GM18951 (cell line): ENCODE measurements around the gene FGFRL1.

Experiments
- POLR2A ChIP-seq: IDR thresholded peaks from 4 replicates; pipeline ENCODE4 v1.6.1; 2011; ENCODE audit warnings: mild to moderate bottlenecking; ENCODE audit not compliant: insufficient read length, insufficient read depth; ENCODE audit errors: extremely low read depth
- in situ Hi-C: fragments of 300-500 bp; cut with MboI; formaldehyde crosslinking; loops from one replicate; pipeline ENCODE4 v1.12.0; 2022; ENCODE audit warnings: low sequenced_read_pairs, mixed read lengths, inconsistent platforms; ENCODE audit not compliant: unreplicated experiment

Gene FGFRL1

DNA sequence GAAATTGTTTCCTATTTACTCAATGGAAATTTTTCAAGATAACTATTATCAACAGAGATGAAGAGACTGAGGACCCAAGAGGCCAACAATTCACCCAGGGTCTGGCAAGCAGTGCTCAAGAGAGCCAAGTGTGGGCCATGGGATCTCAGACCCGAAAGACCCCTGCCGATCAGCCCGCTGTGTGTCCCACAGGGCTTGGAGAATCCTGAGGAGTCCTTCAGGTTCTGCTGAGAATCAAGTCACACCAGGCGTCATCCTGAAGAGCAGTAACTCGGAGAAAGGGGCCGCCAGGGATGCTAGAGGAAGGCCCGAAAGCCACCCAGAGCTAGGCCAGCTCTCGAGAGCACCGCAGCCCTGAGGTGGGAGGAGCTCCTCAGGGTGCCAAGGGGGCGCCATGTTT lies 48.7 kb downstream of the FGFRL1 start:
- no peak for TF ChIP-seq POLR2A
- in situ Hi-C loops: no loop called here

DNA sequence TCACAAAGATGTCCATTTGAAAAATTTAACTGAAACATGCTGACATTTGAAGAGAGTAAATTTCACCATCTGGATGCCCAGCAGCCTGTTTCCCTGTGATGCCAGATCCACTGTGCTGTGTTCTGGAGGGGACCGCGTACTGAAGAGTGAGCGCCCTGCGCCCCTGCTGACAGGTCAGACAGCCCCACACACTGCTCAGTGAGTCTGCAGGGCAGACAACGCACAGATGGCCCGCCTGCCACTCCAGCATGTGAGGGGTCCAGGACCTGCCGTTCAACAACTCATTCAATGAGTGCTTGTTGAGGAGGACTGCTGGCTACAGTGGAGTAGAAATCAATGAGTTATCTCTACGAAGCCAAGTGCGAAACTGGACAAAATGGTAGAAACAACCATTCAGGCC lies 49.2 kb downstream of the FGFRL1 start:
- TF ChIP-seq POLR2A: no peak
- in situ Hi-C loops: no loop called here

DNA sequence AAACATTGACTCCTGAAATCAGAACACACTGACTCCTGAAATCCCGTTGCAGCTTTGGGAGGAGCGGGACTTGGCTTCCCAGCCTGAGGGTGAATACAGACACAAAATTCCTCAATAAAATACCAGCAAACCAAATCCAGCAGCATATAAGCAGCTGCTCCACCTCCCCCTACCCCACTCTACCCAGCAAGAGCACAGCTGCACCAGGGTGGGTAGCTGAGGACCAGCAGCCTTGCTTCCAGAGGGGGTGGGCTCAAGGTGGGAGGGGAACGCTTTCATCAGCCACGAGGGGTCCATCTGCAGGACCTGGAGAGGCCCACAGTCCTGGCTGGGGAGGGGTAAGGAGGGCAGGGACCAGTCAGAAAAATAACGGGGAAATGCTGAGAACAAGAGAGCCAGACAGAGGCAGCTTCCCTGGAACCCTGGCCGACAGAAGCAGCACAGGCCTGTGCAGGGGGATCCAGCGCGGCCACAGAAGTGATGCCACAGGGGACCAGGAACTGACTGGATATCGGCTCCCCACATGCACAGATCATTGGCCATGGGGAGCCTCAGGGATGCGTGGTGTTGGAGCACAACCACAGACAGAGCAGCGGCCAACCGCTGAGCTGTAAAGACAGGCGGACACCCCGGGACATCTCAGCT lies 49.8 kb downstream of the FGFRL1 start:
- in situ Hi-C loops: no loop called here
- no peak for TF ChIP-seq POLR2A

DNA sequence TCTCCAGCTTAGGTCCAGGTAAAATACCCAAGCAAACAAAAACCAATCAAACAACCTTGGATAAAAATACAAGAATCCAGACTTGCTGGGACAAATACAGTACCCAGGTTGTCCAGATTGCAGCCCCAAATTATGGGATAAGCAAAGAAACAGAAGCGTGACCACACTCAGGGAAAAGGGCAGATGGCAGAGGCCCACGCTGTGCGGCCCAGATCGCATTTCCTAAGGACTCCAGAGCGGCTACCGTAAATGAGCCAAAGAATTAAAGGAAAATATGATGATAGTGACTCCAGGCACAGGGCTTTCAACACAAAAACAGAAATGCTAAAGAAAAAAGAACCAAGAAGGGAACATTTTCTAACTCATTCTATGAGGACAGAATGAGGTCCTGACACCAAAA lies 50.3 kb downstream of the FGFRL1 start:
- in situ Hi-C loops: no loop called here
- TF ChIP-seq POLR2A: no peak

DNA sequence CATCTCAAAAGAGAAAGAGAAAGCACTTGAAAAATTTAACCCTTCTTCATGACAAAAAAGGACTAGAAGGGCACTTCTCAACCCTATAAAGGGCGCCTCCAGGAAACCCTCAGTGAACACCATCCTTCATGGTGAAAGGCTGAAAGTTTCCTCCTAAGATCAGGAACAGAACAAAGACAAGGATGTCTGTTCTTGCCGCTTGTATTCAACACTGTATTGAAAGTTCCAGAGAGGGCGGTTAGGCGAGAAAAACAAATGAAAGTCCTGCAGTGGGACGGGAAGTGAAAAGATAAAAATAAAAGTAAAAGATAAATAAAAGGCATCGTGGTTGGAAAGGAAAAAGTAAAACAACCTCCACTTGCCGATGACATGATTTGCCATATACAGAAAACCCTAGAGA lies 51.0 kb downstream of the FGFRL1 start:
- TF ChIP-seq POLR2A: no peak
- in situ Hi-C loops: no loop called here

DNA sequence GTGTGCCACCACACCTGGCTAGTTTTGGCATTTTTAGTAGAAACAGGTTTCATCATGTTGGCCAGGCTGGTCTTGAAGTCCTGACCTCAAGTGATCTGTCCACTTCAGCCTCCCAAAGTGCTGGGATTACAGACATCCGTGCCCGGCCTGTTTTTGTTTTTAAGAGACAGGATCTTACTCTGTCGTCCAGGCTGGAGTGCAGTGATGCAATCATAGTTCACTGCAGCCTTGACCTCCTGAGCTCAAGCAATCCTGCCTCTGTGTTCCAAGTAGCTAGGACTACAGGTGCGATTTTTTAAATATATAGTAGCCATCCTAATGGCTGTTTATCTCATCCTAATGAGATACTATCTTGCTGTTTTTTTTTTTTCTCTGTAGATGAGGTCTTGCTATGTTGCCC lies 54.3 kb downstream of the FGFRL1 start:
- in situ Hi-C loops: no loop called here
- no peak for TF ChIP-seq POLR2A

DNA sequence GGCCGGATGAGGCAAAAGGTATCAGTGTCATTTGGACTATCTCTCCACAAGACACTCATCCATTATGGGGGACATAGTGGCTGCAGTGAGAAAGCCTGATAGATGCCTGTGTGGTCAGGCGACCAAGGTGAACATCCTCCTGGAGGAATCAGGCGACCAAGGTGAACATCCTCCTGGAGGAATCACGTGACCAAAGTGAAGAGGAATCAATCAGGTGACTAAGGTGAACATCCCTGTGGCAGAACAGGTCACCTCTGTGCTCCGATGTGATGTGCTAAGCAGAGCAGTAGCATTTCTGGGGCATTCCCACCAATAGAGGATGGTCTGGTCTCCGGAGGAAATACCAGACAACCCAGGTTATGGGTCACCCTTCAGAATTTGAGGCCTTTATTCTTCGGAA lies 58.0 kb downstream of the FGFRL1 start:
- in situ Hi-C loops: no loop called here
- TF ChIP-seq POLR2A: no peak

DNA sequence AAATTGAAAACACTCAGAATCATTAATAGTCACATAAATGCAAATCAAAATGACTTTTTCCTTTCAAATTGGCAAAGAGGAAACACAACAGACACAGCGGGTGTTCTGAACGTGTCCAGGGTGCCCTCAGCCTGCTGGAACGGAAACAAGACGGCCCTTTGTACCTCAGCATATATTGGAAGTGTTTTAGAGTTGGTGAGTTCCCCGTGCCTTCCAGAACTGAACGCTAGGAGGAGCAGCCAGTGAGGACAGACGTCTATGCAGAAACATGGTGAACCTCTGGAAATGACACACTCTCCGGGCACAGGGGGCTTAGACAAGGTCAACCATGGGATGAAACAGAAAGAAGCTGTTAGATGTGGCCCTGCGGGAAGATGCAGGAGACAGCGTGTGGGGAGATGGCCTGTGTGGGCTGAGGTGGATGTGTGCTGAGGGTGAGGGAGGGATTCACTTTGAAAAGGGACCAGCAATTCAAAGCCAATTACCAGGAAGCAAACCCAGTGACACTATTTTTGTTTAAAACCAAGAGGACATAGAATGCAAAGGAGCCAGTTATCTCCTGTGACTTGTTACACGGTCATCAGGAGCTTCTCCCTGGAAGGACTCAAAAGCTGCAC lies 61.5 kb downstream of the FGFRL1 start:
- in situ Hi-C loops: no loop called here
- no peak for TF ChIP-seq POLR2A

DNA sequence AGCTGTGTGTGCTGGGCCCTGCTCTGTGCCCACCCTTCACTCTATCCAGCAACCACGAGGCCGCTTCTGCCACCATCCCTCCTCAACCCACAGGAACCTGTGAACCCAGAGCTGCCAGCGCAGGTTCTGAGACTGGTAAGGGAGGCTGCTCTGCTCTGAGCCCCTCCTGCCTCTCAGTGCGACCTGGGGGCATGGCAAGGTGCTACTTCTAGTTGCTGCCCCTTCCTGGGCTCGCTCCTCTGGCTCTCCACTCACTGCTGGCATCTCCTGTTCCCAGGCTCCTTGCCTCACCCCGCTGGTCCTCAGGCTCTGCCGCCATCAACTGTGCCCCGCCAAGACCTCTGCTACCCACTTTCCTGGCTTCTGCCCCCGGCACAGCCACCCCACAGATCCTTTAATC lies 62.7 kb downstream of the FGFRL1 start:
- in situ Hi-C loops: no loop called here
- TF ChIP-seq POLR2A: no peak

DNA sequence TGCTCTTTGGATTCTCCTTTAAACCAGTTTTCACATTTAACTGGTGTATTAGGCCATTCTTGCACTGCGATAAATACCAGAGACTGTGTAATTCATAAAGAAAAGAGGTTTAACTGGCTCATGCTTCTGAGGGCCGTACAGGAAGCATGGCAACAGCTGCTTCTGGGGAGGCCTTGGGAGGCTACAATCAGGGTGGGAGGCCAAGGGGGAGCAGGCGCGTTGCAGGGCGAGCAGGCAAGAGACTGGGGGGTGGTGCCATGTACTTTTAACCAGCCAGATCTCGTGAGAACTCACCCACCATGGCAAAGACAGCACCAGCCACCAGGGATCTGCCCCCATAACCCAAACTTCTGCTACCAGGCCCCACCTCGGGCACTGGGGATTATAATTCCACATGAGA lies 63.8 kb downstream of the FGFRL1 start:
- TF ChIP-seq POLR2A: no peak
- in situ Hi-C loops: no loop called here

DNA sequence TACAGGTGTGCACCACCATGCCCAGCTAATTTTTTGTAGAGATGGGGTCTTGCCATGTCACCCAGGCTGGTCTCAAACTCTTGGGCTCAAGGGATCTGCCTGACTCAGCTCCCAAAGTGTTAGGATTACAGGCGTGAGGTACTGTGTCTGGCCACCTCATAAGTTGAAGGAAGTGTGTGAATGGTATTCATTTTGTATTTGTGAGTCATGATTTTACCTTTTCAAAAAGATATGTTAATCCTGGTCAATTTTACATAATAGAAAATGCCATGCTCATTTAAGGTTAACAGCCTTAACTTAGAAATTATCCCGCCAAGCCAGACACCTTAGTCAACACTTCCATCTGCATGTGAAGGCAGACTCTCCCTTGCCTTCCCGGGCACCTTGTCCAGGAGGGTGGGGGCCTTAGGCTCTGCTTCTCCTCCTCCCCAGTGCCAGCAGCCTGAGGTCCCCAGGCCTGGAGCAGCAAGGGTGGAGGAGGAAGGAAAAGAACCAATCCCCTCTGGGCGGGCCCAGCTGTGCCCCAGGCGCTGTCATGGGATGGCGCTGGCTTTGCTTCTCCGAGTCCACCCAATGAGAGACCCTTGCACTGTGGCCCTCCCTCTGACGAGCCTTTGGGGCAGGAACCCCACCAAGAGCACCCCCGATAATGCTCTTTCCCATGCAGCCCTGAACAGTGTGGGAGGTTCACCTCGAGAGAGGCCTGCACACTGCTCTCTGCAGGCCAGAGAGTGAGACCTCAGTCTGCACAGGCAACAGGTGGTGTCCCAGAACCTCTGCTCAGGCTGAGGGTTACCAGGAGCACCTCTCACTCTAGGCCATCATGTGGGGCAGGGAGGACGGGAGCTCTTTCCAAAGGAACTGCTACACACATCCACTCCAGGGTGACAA lies 64.6 kb downstream of the FGFRL1 start:
- in situ Hi-C loops: no loop called here
- no peak for TF ChIP-seq POLR2A
